H1 (cell line): ENCODE data around the gene BLOC1S3. TPM values are rescaled to one million over a fixed set of nuclear protein-coding genes. Genes with fewer than 3 reads are reported as not detected.
A peak's percentile ranks its signal among the peaks of the same experiment; 100 is the strongest.

Experiments
- CBX5 ChIP-seq: fragments of 300-800, 300-1000 bp; sonication (generic); IDR thresholded peaks from 2 replicates; pipeline ENCODE4 v1.7.1; 2016; ENCODE audit warnings: antibody characterized with exemption, low read length, low read depth
- CTBP2 ChIP-seq: IDR thresholded peaks from 2 replicates; pipeline ENCODE4 v1.7.0; 2011; ENCODE audit warnings: borderline replicate concordance, mild to moderate bottlenecking, moderate library complexity, mixed read lengths, low read length; ENCODE audit not compliant: insufficient read depth, insufficient read length
- EP300 ChIP-seq, 2 experiments: IDR thresholded peaks; 1 replicate in 1 of 2; 2 replicates in 1 of 2; pipeline ENCODE4 v1.6.1; 2011 to 2012; ENCODE audit warnings: low read depth in 2 of 2, low read length in 2 of 2, mild to moderate bottlenecking in 2 of 2, borderline replicate concordance in 1 of 2, inconsistent platforms in 1 of 2, moderate library complexity in 1 of 2
- EZH2 ChIP-seq: fragments of 200-600 bp; sonication (generic); IDR thresholded peaks from 2 replicates; pipeline ENCODE4 v1.7.1; 2012; ENCODE audit warnings: low read depth, mild to moderate bottlenecking, moderate library complexity, low read length, inconsistent platforms; ENCODE audit not compliant: severe bottlenecking
- GABPA ChIP-seq: IDR thresholded peaks from 2 replicates; pipeline ENCODE4 v1.6.1; 2011; ENCODE audit warnings: mild to moderate bottlenecking, low read length, moderate library complexity, borderline replicate concordance; ENCODE audit not compliant: insufficient read depth
- MAX ChIP-seq: IDR thresholded peaks from 2 replicates; pipeline ENCODE4 v1.6.1; 2012; ENCODE audit warnings: inconsistent platforms
- RNF2 ChIP-seq: fragments of 200-900, 300-1000 bp; sonication (generic); IDR thresholded peaks from 2 replicates; pipeline ENCODE4 v1.7.1; 2016; ENCODE audit warnings: borderline replicate concordance, low read depth, mild to moderate bottlenecking, antibody characterized with exemption, low read length; ENCODE audit not compliant: poor library complexity, severe bottlenecking; ENCODE audit errors: missing control alignments
- SP1 ChIP-seq: IDR thresholded peaks from 2 replicates; pipeline ENCODE4 v1.6.1; 2011; ENCODE audit warnings: low read depth, low read length
- polyA plus RNA-seq, 7 experiments: library from polyadenylated mRNA; depleted of rRNA in 3 of 7; stranded (reverse) in 5 of 7; unstranded in 2 of 7; fragments of >200 nt in 5 of 7; fragments of 200-250 nt in 2 of 7; gene quantifications; 1 replicate in 5 of 7; 2 replicates in 1 of 7; 4 replicates in 1 of 7; pipeline versions ENCODE4 v1.2.1 to v1.2.3, GENCODE V29; 2011 to 2013; ENCODE audit warnings: missing spikeins in 2 of 7, mixed read lengths in 2 of 7
- total RNA-seq: library from RNA; stranded (reverse); fragmentation: NEBNext Ultra II Directional; extraction: Animal tissue kit (Norgen Biotek cat#: 25700); gene quantifications from 2 replicates; pipeline ENCODE4 v1.2.1, GENCODE V29; 2021

BLOC1S3 gene
- total and polyA plus RNA-seq, 2 of the 8 experiments (the other 6 are each of a cell fraction or from before 2014, with no cell fraction given), result 6.0 to 6.1 TPM

GRCh38 chr19:45217193-45217956, 38.8 kb downstream of the BLOC1S3 start (continued):
- no peak for TF ChIP-seq EP300 (IDR thresholded peaks at IDR 0.05; ENCODE audit: borderline replicate concordance in 1 of 2, low read depth in 2 of 2, low read length in 2 of 2)
- TF ChIP-seq GABPA, result peak; percentile 35; the same call in 1 of the 2 replicates
- no peak for TF ChIP-seq CBX5
- TF ChIP-seq RNF2, result peak; percentile 54
- TF ChIP-seq SP1, result no peak
- TF ChIP-seq CTBP2, result peak; percentile 23
- peak; percentile 57 for TF ChIP-seq MAX
- peak; percentile 94 for TF ChIP-seq EZH2
- TF ChIP-seq, all 59 proteins: peak for 8
